SH-SY5Y (cell line): ENCODE measurements around the gene PTPRT.

Experiments used
- GATA2 ChIP-seq: IDR thresholded peaks from 2 replicates; pipeline ENCODE4 v1.6.1; 2011; ENCODE audit warnings: mild to moderate bottlenecking, low read depth, low read length
- GATA3 ChIP-seq: IDR thresholded peaks from 2 replicates; pipeline ENCODE4 v1.6.1; 2011; ENCODE audit warnings: low read depth, mild to moderate bottlenecking, low read length, moderate library complexity

DNA sequence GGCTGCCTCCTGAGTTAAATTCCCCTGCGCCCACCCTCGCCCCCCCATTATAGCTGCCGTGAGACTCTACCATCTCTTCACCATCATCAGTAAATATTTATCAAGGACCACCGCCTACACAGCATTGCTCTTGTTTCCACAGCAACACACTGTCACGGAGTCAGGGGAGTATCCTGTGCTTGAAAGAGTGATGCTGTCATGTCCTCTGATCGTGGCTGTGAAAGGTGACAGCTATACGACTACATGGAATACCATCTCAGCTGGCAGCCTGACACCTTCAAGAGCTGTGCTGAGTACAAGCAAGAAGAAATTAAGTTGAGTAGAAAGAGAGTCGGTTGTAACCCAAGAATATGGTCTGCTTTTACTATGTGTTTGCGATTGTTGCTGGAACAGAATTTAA, 3.4 kb downstream of the PTPRT start:
- TF ChIP-seq GATA2 (no peak), GATA3 (no peak)
